ENCODE measurements around the gene MPP2. TPM values are rescaled to one million over a fixed set of nuclear protein-coding genes. Genes with fewer than 3 reads are reported as not detected.

MPP2 gene
- total RNA-seq, 1 experiment from 2014 or later: 0.74 TPM

GRCh38 chr17:43827596-43827995, 79.7 kb downstream of the MPP2 start:
- DNase-seq (ENCODE audit: extremely low read depth, low read depth): no peak

DNA sequence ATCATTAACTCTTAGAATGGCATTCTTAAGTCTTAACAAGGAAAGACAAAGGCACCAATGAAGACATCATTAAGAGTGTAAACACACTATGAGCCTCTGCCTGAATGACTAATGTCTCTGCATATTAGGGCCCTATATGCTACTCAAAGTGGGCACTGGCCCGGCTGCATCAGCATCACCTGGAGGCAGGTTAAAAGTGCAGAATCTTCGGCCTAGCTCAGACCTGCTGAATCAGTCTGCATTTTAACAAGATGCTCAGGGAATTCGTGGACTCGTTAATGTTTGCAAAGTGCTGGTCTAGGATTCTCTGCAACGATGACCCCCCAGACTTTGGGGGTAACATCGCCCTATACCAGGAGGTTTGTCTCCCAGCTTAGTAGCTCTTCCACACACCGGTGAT, 81.1 kb downstream of the MPP2 start:
- no peak for DNase-seq (ENCODE audit: extremely low read depth, low read depth)

DNA sequence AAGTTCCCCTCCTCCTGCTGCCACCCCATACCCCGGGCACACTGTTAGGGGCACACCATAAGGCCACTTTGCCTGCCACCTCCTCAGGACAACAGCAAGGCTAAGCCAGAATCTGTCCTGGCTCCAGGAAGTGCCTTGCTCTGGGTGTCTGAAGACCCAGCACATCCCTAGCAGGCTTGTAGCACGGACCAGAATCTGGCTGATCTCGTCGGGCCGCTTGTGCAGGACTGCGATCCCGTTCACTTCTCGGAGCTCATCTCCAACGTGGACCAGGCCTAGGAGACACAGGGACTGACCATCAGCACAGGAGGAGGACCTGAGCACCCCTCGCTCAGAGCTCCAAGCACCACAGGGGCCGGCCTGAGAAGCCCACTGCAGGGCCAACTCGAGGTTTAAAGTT, 81.8 kb downstream of the MPP2 start:
- no peak for DNase-seq (ENCODE audit: extremely low read depth, low read depth)

Other genes starting within 250 kb of the MPP2 start
- not detected in 2 replicates for gene MEOX1, start 245.6 kb downstream of the MPP2 start, total RNA-seq (2014; rRNA removed; shearing (Covaris generic))
- not detected in 2 replicates for gene SOST, start 148.7 kb downstream of the MPP2 start, total RNA-seq (2014; rRNA removed; shearing (Covaris generic))
- 40.2 and 41.8 TPM in 2 replicates for gene DUSP3, start 128.6 kb downstream of the MPP2 start, total RNA-seq (2014; rRNA removed; shearing (Covaris generic))
- 0.09 TPM in 1 of 2 replicates, not detected in the other for gene CFAP97D1, start 127.1 kb downstream of the MPP2 start, total RNA-seq (2014; rRNA removed; shearing (Covaris generic))
- 9.6 and 13.4 TPM in 2 replicates for gene MPP3, start 74.4 kb downstream of the MPP2 start, total RNA-seq (2014; rRNA removed; shearing (Covaris generic))
- not detected in 2 replicates for gene CD300LG, start 60.4 kb downstream of the MPP2 start, total RNA-seq (2014; rRNA removed; shearing (Covaris generic))
- not detected in 2 replicates for gene PPY, start 34.9 kb upstream of the MPP2 start, total RNA-seq (2014; rRNA removed; shearing (Covaris generic))
- not detected in 2 replicates for gene PYY, start 46.4 kb upstream of the MPP2 start, total RNA-seq (2014; rRNA removed; shearing (Covaris generic))
- gene NAGS, start 97.1 kb upstream of the MPP2 start, total RNA-seq (2014; rRNA removed; shearing (Covaris generic)): 0.25 and 0.58 TPM in 2 replicates
- 40.0 and 44.6 TPM in 2 replicates for gene TMEM101, start 107.4 kb upstream of the MPP2 start, total RNA-seq (2014; rRNA removed; shearing (Covaris generic))
- gene LSM12, start 159.1 kb upstream of the MPP2 start, total RNA-seq (2014; rRNA removed; shearing (Covaris generic)): 74.5 and 76.3 TPM in 2 replicates
- gene G6PC3, start 163.2 kb upstream of the MPP2 start, total RNA-seq (2014; rRNA removed; shearing (Covaris generic)): 59.3 and 62.0 TPM in 2 replicates
- 6.3 and 8.9 TPM in 2 replicates for gene HDAC5, start 216.1 kb upstream of the MPP2 start, total RNA-seq (2014; rRNA removed; shearing (Covaris generic))
- 4.0 and 4.8 TPM in 2 replicates for gene HROB, start 234.4 kb upstream of the MPP2 start, total RNA-seq (2014; rRNA removed; shearing (Covaris generic))